ENCODE results near the gene JAKMIP1. TPM values are rescaled to one million over a fixed set of nuclear protein-coding genes. Genes with fewer than 3 reads are reported as not detected.

Gene JAKMIP1
- total RNA-seq, 1 donor from 2014 or later: not detected

GRCh38 chr4:6119507-6120020, 80.8 kb downstream of the JAKMIP1 start:
- no peak for DNase-seq (ENCODE audit: low spot score in 2 of 2, unreplicated experiment in 2 of 2)
- no peaks in the 10 kb centered on the region for H3K4me1 Mint-ChIP-seq
- TF ChIP-seq CTCF (IDR thresholded peaks at IDR 0.05; ENCODE audit: unreplicated experiment): no peak
- H3K27me3 Mint-ChIP-seq (ENCODE audit: low read depth): peaks cover 49% of the 10 kb centered on the region
- H3K27ac Mint-ChIP-seq: no peak overlapping the region
- H3K9me3 Mint-ChIP-seq: no peaks in the 10 kb centered on the region
- no peak overlapping the region for H3K4me3 Mint-ChIP-seq
- H3K36me3 Mint-ChIP-seq: no peaks in the 10 kb centered on the region

- no peak for DNase-seq (ENCODE audit: low spot score in 2 of 2, unreplicated experiment in 2 of 2)
- no peak overlapping the region for H3K27ac Mint-ChIP-seq
- H3K9me3 Mint-ChIP-seq: no peaks in the 10 kb centered on the region
- TF ChIP-seq CTCF (IDR thresholded peaks at IDR 0.05; ENCODE audit: unreplicated experiment): no peak
- peaks cover 55% of the 10 kb centered on the region for H3K27me3 Mint-ChIP-seq (ENCODE audit: low read depth)
- H3K36me3 Mint-ChIP-seq: no peaks in the 10 kb centered on the region
- H3K4me1 Mint-ChIP-seq: no peaks in the 10 kb centered on the region
- H3K4me3 Mint-ChIP-seq: no peak overlapping the region
Measured at GRCh38 chr4:6118201-6118600, 82.1 kb downstream of the JAKMIP1 start.

GRCh38 chr4:6116696-6117285, 83.6 kb downstream of the JAKMIP1 start:
- DNase-seq (ENCODE audit: low spot score in 2 of 2, unreplicated experiment in 2 of 2): no peak
- no peaks in the 10 kb centered on the region for H3K9me3 Mint-ChIP-seq
- H3K4me1 Mint-ChIP-seq: no peaks in the 10 kb centered on the region
- H3K27me3 Mint-ChIP-seq (ENCODE audit: low read depth): peaks cover 55% of the 10 kb centered on the region
- no peak overlapping the region for H3K27ac Mint-ChIP-seq
- H3K4me3 Mint-ChIP-seq: no peak overlapping the region
- no peaks in the 10 kb centered on the region for H3K36me3 Mint-ChIP-seq
- TF ChIP-seq CTCF (IDR thresholded peaks at IDR 0.05; ENCODE audit: unreplicated experiment): no peak

GRCh38 chr4:6115746-6116586, 84.4 kb downstream of the JAKMIP1 start:
- Mint-ChIP-seq H3K4me1 (no peaks in the 10 kb centered on the region), H3K27ac (no peak overlapping the region), H3K9me3 (no peaks in the 10 kb centered on the region), H3K27me3 (ENCODE audit: low read depth) (peaks cover 55% of the 10 kb centered on the region), H3K4me3 (no peak overlapping the region), H3K36me3 (no peaks in the 10 kb centered on the region)
- no peak for DNase-seq (ENCODE audit: low spot score in 2 of 2, unreplicated experiment in 2 of 2)
- no peak for TF ChIP-seq CTCF (IDR thresholded peaks at IDR 0.05; ENCODE audit: unreplicated experiment)

GRCh38 chr4:6115342-6115741, 85.0 kb downstream of the JAKMIP1 start:
- Mint-ChIP-seq H3K36me3 (no peaks in the 10 kb centered on the region), H3K27ac (no peak overlapping the region), H3K9me3 (no peaks in the 10 kb centered on the region), H3K4me1 (no peaks in the 10 kb centered on the region), H3K4me3 (no peak overlapping the region), H3K27me3 (ENCODE audit: low read depth) (peaks cover 54% of the 10 kb centered on the region)
- TF ChIP-seq CTCF (IDR thresholded peaks at IDR 0.05; ENCODE audit: unreplicated experiment): no peak
- no peak for DNase-seq (ENCODE audit: low spot score in 2 of 2, unreplicated experiment in 2 of 2)
